WTC11 (cell line): ENCODE measurements around the gene CLDN7. TPM values are rescaled to one million over a fixed set of nuclear protein-coding genes. Genes with fewer than 3 reads are reported as not detected.

ENCODE experiments used
- ATAC-seq: fragments of 200-7000 bp; cut with Tn5 transposase; 2 replicates; pipeline ENCODE4 v1.10.0; 2021; ENCODE audit warnings: mild to moderate bottlenecking, moderate library complexity
- CTCF ChIA-PET: fragments of 300-600 bp; sonication (Branson Sonifier 250); formaldehyde crosslinking; loops from one replicate; lab custom pipeline; 2021; ENCODE audit warnings: antibody characterized with exemption; lab: Charles Lee
- POLR2A ChIA-PET: fragments of 350-600 bp; sonication (Branson Sonifier 250); formaldehyde crosslinking; loops from one replicate; lab custom pipeline; 2021; ENCODE audit warnings: antibody characterized with exemption; lab: Charles Lee
- DNase-seq: peaks from one replicate; pipeline ENCODE4 v3.0.0; 2021; ENCODE audit warnings: low spot score
- H3K27ac Mint-ChIP-seq: 2 replicates; pipeline ENCODE4 v1.8.0; 2021; ENCODE audit warnings: mixed read lengths
- H3K27me3 Mint-ChIP-seq: 2 replicates; pipeline ENCODE4 v1.8.0; 2021; ENCODE audit warnings: low read depth, mild to moderate bottlenecking, moderate library complexity, mixed read lengths
- H3K36me3 Mint-ChIP-seq: 2 replicates; pipeline ENCODE4 v1.8.0; 2021; ENCODE audit warnings: mixed read lengths
- H3K4me1 Mint-ChIP-seq: 2 replicates; pipeline ENCODE4 v1.8.0; 2022; ENCODE audit warnings: mixed read lengths
- H3K4me3 Mint-ChIP-seq: 2 replicates; pipeline ENCODE4 v1.8.0; 2021; ENCODE audit warnings: mild to moderate bottlenecking, moderate library complexity, mixed read lengths
- H3K9me3 Mint-ChIP-seq: 2 replicates; pipeline ENCODE4 v1.8.0; 2021; ENCODE audit warnings: mixed read lengths
- ARID4B ChIP-seq: sonication (generic); formaldehyde crosslinking; IDR thresholded peaks from 2 replicates; pipeline ENCODE4 v1.8.0; 2023; ENCODE audit warnings: missing genetic modification reagents, mild to moderate bottlenecking, borderline replicate concordance
- ELF4 ChIP-seq: sonication (generic); formaldehyde crosslinking; IDR thresholded peaks from 2 replicates; pipeline ENCODE4 v1.8.1; 2022; ENCODE audit warnings: low read depth, mild to moderate bottlenecking, moderate library complexity, missing genetic modification reagents
- EMX1 ChIP-seq: fragments of 250-450 bp; sonication (Bioruptor Pico); IDR thresholded peaks from 2 replicates; pipeline ENCODE4 v1.8.0; 2021; ENCODE audit warnings: mild to moderate bottlenecking
- FOXK1 ChIP-seq: sonication (generic); formaldehyde crosslinking; IDR thresholded peaks from 2 replicates; pipeline ENCODE4 v1.8.0; 2022; ENCODE audit warnings: mild to moderate bottlenecking, moderate library complexity, missing genetic modification reagents
- FOXP4 ChIP-seq: sonication (generic); formaldehyde crosslinking; IDR thresholded peaks from 2 replicates; pipeline ENCODE4 v1.8.0; 2022; ENCODE audit warnings: mild to moderate bottlenecking, missing genetic modification reagents
- GRHL2 ChIP-seq: fragments of 250-450 bp; sonication (Bioruptor Pico); IDR thresholded peaks from 2 replicates; pipeline ENCODE4 v1.8.0; 2022; ENCODE audit warnings: mild to moderate bottlenecking, moderate library complexity; ENCODE audit not compliant: insufficient replicate concordance, severe bottlenecking
- GTF2I ChIP-seq: fragments of 250-450 bp; sonication (Bioruptor Pico); conservative IDR thresholded peaks from 2 replicates; pipeline ENCODE4 v1.4.0; 2021; ENCODE audit warnings: mild to moderate bottlenecking
- HMGA2 ChIP-seq: fragments of 250-450 bp; sonication (Bioruptor Pico); IDR thresholded peaks from 2 replicates; pipeline ENCODE4 v1.4.0; 2021; ENCODE audit warnings: mild to moderate bottlenecking, moderate library complexity
- IRF2 ChIP-seq: sonication (generic); formaldehyde crosslinking; IDR thresholded peaks from 2 replicates; pipeline ENCODE4 v1.8.0; 2022; ENCODE audit warnings: low read depth, missing genetic modification reagents, borderline replicate concordance
- JAZF1 ChIP-seq: fragments of 250-450 bp; sonication (Bioruptor Pico); IDR thresholded peaks from 2 replicates; pipeline ENCODE4 v1.9.0; 2021; ENCODE audit warnings: moderate library complexity, mild to moderate bottlenecking, inconsistent platforms
- NFATC4 ChIP-seq: fragments of 250-450 bp; sonication (Bioruptor Pico); IDR thresholded peaks from 2 replicates; pipeline ENCODE4 v1.9.0; 2021; ENCODE audit warnings: mild to moderate bottlenecking
- NFE2L1 ChIP-seq: sonication (generic); formaldehyde crosslinking; IDR thresholded peaks from 2 replicates; pipeline ENCODE4 v1.8.1; 2023; ENCODE audit warnings: missing genetic modification reagents
- NR1H2 ChIP-seq: sonication (generic); formaldehyde crosslinking; IDR thresholded peaks from 2 replicates; pipeline ENCODE4 v1.9.0; 2021; ENCODE audit warnings: mild to moderate bottlenecking, moderate library complexity, missing genetic modification reagents
- NR3C1 ChIP-seq: sonication (generic); formaldehyde crosslinking; conservative IDR thresholded peaks from 2 replicates; pipeline ENCODE4 v1.8.1; 2023; ENCODE audit warnings: low read depth, mild to moderate bottlenecking, missing genetic modification reagents
- OVOL2 ChIP-seq: fragments of 250-450 bp; sonication (Bioruptor Pico); IDR thresholded peaks from 2 replicates; pipeline ENCODE4 v1.9.0; 2021; ENCODE audit warnings: mild to moderate bottlenecking, borderline replicate concordance
- TCF7 ChIP-seq: sonication (generic); formaldehyde crosslinking; IDR thresholded peaks from 2 replicates; pipeline ENCODE4 v1.8.0; 2022; ENCODE audit warnings: mild to moderate bottlenecking, low read depth, missing genetic modification reagents, moderate library complexity
- TEAD4 ChIP-seq: sonication (generic); formaldehyde crosslinking; IDR thresholded peaks from 2 replicates; pipeline ENCODE4 v1.8.0; 2022; ENCODE audit warnings: mild to moderate bottlenecking, missing genetic modification reagents
- USF2 ChIP-seq: sonication (generic); formaldehyde crosslinking; IDR thresholded peaks from 2 replicates; pipeline ENCODE4 v1.8.1; 2023; ENCODE audit warnings: mild to moderate bottlenecking, missing genetic modification reagents, moderate library complexity
- ZNF232 ChIP-seq: sonication (generic); formaldehyde crosslinking; IDR thresholded peaks from 2 replicates; pipeline ENCODE4 v1.8.0; 2022; ENCODE audit warnings: mild to moderate bottlenecking, missing genetic modification reagents
- total RNA-seq: library from RNA; stranded (reverse); gene quantifications from 3 replicates; pipeline ENCODE4 v1.2.3, GENCODE V29; 2021

CLDN7 gene
- total RNA-seq, 1 experiment from 2014 or later: 136 TPM

GRCh38 chr17:7285679-7286078 is 23.4 kb upstream of the CLDN7 start:
- DNase-seq (no peak), ATAC-seq (no peak)
- H3K36me3 Mint-ChIP-seq: no peaks in the 10 kb centered on the region; the same call in 1 of the 2 replicates
- no peak overlapping the region for H3K4me3 Mint-ChIP-seq
- ChIA-PET CTCF (interaction anchor here (0.5 to 7.0 kb wide), 3 partner anchors 11 to 69 kb away, joined by 3 to 119 read pairs (median 4); partner anchors contain the start of gene NEURL4), POLR2A (interaction anchor here (0.7 to 1.5 kb wide), 2 partner anchors 14 to 23 kb away, joined by 3 to 4 read pairs; partner anchors contain the start of gene CLDN7)
- peaks cover 24% of the 10 kb centered on the region for H3K27me3 Mint-ChIP-seq
- no peak for TF ChIP-seq USF2 (CRISPR knock-in tag)
- no peak for TF ChIP-seq ZNF232 (CRISPR knock-in tag)
- TF ChIP-seq NR1H2 (CRISPR knock-in tag): no peak
- TF ChIP-seq GTF2I: no peak
- TF ChIP-seq TEAD4 (CRISPR knock-in tag): no peak
- TF ChIP-seq NFE2L1: no peak
- TF ChIP-seq GRHL2 (CRISPR knock-in tag): no peak
- no peak overlapping the region for H3K27ac Mint-ChIP-seq
- no peaks in the 10 kb centered on the region for H3K9me3 Mint-ChIP-seq
- H3K4me1 Mint-ChIP-seq: peaks cover 17% of the 10 kb centered on the region

GRCh38 chr17:7284911-7285310 is 22.6 kb upstream of the CLDN7 start:
- POLR2A ChIA-PET: interaction anchor here (0.9 kb wide), 1 partner anchor 12 kb away, joined by 3 read pairs; no protein-coding TSS in a partner anchor
- TF ChIP-seq EMX1 (no peak), OVOL2 (CRISPR knock-in tag) (no peak), GRHL2 (CRISPR knock-in tag) (no peak), TCF7 (no peak)
- TF ChIP-seq, all 79 proteins: peak for 0
- CTCF ChIA-PET: interaction anchor here (0.8 to 7.0 kb wide), 3 partner anchors 12 to 96 kb away, joined by 3 to 119 read pairs (median 4); partner anchors contain the start of genes NEURL4 and TNK1
- ATAC-seq (no peak), DNase-seq (no peak)
- Mint-ChIP-seq H3K4me1 (peaks cover 21% of the 10 kb centered on the region), H3K9me3 (no peaks in the 10 kb centered on the region), H3K27ac (no peak overlapping the region), H3K4me3 (no peak overlapping the region), H3K36me3 (no peaks in the 10 kb centered on the region; the same call in 1 of the 2 replicates), H3K27me3 (peaks cover 21% of the 10 kb centered on the region)

GRCh38 chr17:7283471-7284216 is 21.4 kb upstream of the CLDN7 start:
- POLR2A ChIA-PET: no interaction called here
- Mint-ChIP-seq H3K9me3 (no peaks in the 10 kb centered on the region), H3K27ac (no peak overlapping the region), H3K36me3 (no peaks in the 10 kb centered on the region; the same call in 1 of the 2 replicates), H3K4me3 (peak overlapping the region; percentile 30; the same call in 1 of the 2 replicates), H3K4me1 (peaks cover 22% of the 10 kb centered on the region), H3K27me3 (peaks cover 21% of the 10 kb centered on the region)
- CTCF ChIA-PET: interaction anchor here (2.7 to 7.0 kb wide), 2 partner anchors 14 to 30 kb away, joined by 14 to 119 read pairs; no protein-coding TSS in a partner anchor
- DNase-seq (no peak), ATAC-seq (no peak)
- TF ChIP-seq ELF4 (CRISPR knock-in tag) (no peak), EMX1 (no peak), HMGA2 (no peak), NR3C1 (CRISPR knock-in tag) (no peak), TCF7 (no peak)

GRCh38 chr17:7282752-7283321 is 20.6 kb upstream of the CLDN7 start:
- Mint-ChIP-seq H3K27me3 (peaks cover 21% of the 10 kb centered on the region), H3K9me3 (no peaks in the 10 kb centered on the region), H3K27ac (no peak overlapping the region), H3K36me3 (no peaks in the 10 kb centered on the region), H3K4me3 (peak overlapping the region; percentile 82), H3K4me1 (peaks cover 20% of the 10 kb centered on the region)
- ChIA-PET CTCF (interaction anchor here (0.6 to 7.0 kb wide), 8 partner anchors 14 to 237 kb away, joined by 3 to 119 read pairs (median 8); partner anchors contain the start of genes GABARAP and TMEM95), POLR2A (interaction anchor here (1.1 to 1.7 kb wide), 3 partner anchors 11 to 65 kb away, joined by 3 to 4 read pairs (median 3); no protein-coding TSS in a partner anchor)
- DNase-seq (no peak), ATAC-seq (no peak)
- TF ChIP-seq IRF2 (CRISPR knock-in tag) (no peak), ELF4 (CRISPR knock-in tag) (no peak), NFATC4 (CRISPR knock-in tag) (no peak), ARID4B (CRISPR knock-in tag) (no peak), JAZF1 (CRISPR knock-in tag) (no peak), NR1H2 (CRISPR knock-in tag) (no peak), FOXK1 (CRISPR knock-in tag) (no peak), FOXP4 (CRISPR knock-in tag) (no peak)
